Measurements from ENCODE around the gene GORASP2.

GRCh38 chr2:170968205-170969003 is 39.4 kb downstream of the GORASP2 start:
- TF ChIP-seq POLR2A (IDR thresholded peaks at IDR 0.05; ENCODE audit: control extremely low read depth in 1 of 2, low read depth in 2 of 2, low read length in 2 of 2) (no peak), JUN (IDR thresholded peaks at IDR 0.05; ENCODE audit: low read depth, low read length) (no peak), CTCF (IDR thresholded peaks at IDR 0.05; ENCODE audit: control extremely low read depth in 1 of 3, insufficient read depth in 1 of 3, low read depth in 1 of 3, low read length in 3 of 3) (no peak), EP300 (IDR thresholded peaks at IDR 0.05; ENCODE audit: borderline replicate concordance in 1 of 2, low read depth in 2 of 2, low read length in 2 of 2) (no peak), CREB1 (IDR thresholded peaks at IDR 0.05) (no peak), USF2 (IDR thresholded peaks at IDR 0.05; ENCODE audit: low read length) (no peak), FOSL1 (IDR thresholded peaks at IDR 0.05; ENCODE audit: insufficient read depth, low read depth, low read length) (no peak), RFX5 (IDR thresholded peaks at IDR 0.05; ENCODE audit: borderline replicate concordance, low read depth, low read length) (no peak), EZH2 (IDR thresholded peaks at IDR 0.05; ENCODE audit: low read depth, low read length, severe bottlenecking) (no peak)

Measured in H1 (cell line).